Left ventricle myocardium superior (tissue), 1 donor: ENCODE data around the gene TIMP1. TPM values are rescaled to one million over a fixed set of nuclear protein-coding genes. Genes with fewer than 3 reads are reported as not detected.

Experiments
- ATAC-seq: fragments of 200-7000 bp; cut with Tn5 transposase; one replicate; pipeline ENCODE4 v1.9.1; 2020; ENCODE audit warnings: mild to moderate bottlenecking, moderate library complexity
- DNase-seq: peaks from one replicate; pipeline ENCODE4 v3.0.0-alpha.2; 2020
- intact Hi-C: fragments of 100-400 bp; cut with micrococcal nuclease; formaldehyde crosslinking; loops from one replicate; pipeline ENCODE4 v1.11.0; 2022
- total RNA-seq: library from RNA; stranded (reverse); fragmentation: NEBNext Ultra II Directional; extraction: Animal tissue kit (Norgen Biotek cat#: 25700); gene quantifications from one replicate; pipeline ENCODE4 v1.2.1, GENCODE V29; 2021
- donor health status: DM: no; HTN: yes; CAD: no; lungs with severe emphysema.

The TIMP1 gene
- total RNA-seq, 1 donor from 2014 or later, result 114 TPM

DNA sequence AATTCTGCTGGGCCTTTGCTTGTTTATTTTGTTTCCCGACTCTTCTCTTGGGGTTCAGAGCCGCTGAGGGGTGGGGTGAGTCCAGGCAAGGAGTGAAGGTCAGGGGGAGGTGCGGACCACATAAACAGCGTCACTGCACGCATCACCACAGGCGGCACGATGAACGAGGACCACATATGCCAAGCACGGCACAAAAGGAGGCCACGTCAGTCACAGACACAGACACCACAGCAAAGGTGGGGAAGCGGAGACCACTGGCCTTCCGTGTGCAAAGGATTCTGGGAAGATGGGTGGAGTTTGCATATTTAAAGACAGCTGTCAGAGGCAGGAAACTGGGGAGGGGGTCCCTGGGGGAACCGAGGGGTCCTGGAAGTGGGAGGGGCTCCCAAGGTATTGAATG is 10.3 kb upstream of the TIMP1 start:
- DNase-seq, result no peak
- intact Hi-C loops, result no loop called here
- no peak for ATAC-seq

GRCh38 chrX:47572773-47573340 is 9.4 kb upstream of the TIMP1 start:
- ATAC-seq, result no peak
- intact Hi-C loops, result no loop called here
- DNase-seq, result no peak

DNA sequence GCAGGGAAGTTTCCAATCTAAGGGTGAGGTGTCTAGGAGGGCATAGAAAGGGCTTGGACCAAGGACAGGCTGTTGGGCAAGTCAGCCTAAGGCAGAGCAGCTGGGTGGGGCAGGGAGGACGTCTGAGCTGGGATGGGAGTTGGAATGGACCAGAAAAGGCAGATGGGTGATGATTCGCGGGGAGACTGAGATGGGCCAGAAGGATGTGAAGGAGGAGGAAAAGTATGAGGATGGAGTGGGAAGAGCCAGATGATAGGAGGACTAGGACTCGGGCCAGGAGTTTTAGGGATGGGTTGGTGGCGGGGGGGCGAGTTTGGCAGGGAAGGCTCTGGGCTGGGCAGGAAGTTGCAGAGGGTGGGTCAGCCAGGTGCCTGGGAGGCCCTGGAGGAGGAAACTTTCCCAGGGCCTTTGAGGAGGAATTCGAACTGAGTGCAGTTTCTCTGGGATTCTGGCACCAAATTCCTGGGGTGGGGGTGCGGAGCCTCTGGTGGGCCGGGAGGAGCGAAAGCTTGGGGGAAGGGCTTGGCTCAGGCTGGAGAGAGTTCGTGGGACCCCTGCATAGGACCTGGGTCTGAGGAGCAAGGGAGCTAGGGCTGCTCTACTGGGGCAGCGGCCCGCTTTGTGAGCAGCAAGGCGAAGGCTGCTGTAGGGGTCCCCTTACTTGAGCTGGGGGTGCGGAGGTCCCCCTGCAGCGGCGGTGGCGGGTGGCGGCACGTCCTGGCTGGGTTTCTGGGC is 8.7 kb upstream of the TIMP1 start:
- intact Hi-C loops, result no loop called here
- peak; percentile 67 for ATAC-seq

GRCh38 chrX:47574076-47574546 is 8.1 kb upstream of the TIMP1 start:
- intact Hi-C loops, result no loop called here
- no peak for DNase-seq

More for the DNA sequence above, 8.7 kb upstream of the TIMP1 start:
- DNase-seq, result peak; percentile 63

DNA sequence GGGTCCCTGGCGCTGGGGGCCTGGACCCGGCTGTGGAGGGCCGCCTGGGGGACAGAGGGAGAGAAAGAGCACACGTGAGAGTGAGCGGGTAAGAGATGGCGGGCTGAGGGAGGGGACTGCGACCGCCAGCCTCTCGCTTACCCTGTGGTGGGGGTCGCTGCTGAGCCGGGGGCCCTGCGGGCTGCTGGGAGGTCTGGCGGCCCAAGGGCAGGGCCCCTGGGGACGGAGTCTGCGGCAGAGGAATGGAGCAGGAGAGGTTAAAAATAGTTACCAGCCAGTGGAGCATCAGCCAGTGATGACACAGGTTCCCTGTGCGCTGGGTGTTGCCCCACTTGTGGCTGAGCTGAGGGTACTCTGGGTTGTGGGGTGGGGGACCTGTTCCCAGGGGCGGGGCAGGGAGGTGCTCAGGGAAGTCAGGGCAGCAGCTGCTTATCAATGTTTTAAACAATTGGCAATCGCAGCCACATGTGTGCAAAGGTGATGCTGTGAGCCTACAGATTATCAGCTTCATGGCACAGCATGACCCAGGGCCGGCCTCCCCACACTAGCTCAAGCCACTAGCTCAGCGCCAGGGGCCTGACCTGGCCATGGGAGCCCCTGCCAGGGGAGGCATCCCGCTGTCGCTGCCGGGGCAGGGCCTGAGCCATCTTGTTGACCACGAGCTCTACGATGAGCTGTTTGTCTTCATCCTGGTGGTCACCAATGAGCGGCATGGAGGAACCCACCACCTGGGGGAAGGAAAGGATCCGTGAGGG is 7.5 kb upstream of the TIMP1 start:
- ATAC-seq (peak; percentile 40), DNase-seq (no peak)
- intact Hi-C loops, result no loop called here

More at GRCh38 chrX:47574076-47574546, 8.1 kb upstream of the TIMP1 start:
- ATAC-seq, result peak; percentile 58

- no peak for ATAC-seq
- DNase-seq, result no peak
- intact Hi-C loops, result no loop called here
These were observed 6.0 kb upstream of the TIMP1 start for GRCh38 chrX:47576021-47576898.

- DNase-seq (no peak), ATAC-seq (no peak)
- intact Hi-C loops, result no loop called here
These were observed 4.8 kb upstream of the TIMP1 start for GRCh38 chrX:47577424-47577823.

DNA sequence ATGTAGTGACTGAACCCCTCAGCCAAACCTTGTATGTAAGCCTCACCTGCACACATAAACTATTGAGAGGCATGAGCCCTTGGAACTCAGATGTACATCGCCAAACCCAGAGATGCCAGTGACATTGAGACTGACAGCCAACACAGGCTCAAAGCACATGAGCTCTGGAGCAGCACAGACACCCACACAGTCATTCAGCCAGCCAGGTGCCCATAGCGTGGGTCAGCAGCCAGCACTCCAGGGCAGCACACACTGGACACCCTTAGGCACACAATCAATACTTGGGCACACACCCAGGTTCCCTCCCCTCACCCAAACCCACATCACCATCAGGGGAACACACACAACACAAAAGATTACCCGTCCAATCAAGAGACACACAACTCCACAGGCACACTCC is 4.3 kb upstream of the TIMP1 start:
- intact Hi-C loops, result no loop called here
- ATAC-seq (no peak), DNase-seq (no peak)

GRCh38 chrX:47578692-47579091 is 3.5 kb upstream of the TIMP1 start:
- intact Hi-C loops, result no loop called here
- DNase-seq (no peak), ATAC-seq (no peak)

DNA sequence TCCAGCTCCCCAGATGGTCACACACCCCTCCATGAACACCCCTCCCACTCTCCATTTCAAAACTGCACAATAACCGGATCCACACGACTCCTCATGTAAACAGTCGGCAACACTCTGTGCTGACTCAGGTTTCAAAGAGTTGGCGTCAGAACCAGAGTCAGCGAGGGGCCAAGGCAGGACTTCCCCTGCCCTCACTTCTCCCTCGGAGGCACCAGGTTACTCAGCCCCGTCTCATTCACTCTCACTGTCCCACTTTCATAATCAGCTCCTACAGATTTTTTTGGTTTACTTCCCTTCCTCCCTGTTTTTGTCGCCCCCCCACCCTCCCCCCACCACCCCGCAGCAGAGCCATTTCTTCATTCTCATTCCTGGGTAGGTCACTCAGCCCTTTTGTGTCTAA is 2.7 kb upstream of the TIMP1 start:
- intact Hi-C loops, result no loop called here
- ATAC-seq (no peak), DNase-seq (no peak)

DNA sequence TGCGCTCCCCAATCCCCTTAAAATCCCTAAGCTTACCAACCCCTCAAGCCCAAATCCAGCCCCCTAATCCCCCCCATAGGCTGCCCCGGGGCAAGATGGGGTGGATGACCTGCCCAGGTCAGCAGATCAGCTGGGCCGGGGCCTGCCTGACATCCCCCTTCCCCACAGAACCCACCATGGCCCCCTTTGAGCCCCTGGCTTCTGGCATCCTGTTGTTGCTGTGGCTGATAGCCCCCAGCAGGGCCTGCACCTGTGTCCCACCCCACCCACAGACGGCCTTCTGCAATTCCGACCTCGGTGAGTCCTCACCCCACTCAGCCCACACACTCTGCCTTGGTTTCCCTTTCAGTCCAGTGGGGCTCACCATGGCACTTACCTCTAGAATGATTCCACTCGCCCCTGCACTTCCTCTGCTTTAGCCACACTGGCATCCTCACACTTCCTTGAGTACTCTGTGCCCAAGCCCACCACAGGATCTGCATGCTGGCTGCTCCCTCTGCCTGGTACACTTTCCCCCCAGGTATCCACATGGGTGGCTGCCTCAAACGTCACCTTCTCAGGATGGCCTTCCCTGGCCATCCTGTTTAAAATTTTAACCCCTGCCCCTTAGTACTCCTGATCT is 1.1 kb downstream of the TIMP1 start:
- DNase-seq, result no peak

DNA sequence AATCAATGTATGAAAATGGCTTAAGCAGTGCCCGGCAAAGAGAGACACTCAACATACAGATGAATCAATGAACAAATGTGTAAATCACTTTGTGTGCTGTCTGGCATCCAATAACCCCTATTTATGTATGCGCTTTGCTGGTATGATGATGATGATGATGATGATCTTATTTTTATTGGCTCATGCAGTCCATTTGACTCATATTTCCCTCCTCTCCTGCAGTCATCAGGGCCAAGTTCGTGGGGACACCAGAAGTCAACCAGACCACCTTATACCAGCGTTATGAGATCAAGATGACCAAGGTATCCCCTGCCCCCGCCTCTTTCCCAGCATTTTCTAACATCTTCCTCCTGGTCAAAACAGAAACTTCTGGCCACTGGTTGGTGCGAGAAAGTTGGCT is 2.5 kb downstream of the TIMP1 start:
- intact Hi-C loops, result no loop called here
- DNase-seq, result no peak
- ATAC-seq, result no peak

More for the DNA sequence above, 1.1 kb downstream of the TIMP1 start:
- ATAC-seq, result no peak
- intact Hi-C loops, result no loop called here

DNA sequence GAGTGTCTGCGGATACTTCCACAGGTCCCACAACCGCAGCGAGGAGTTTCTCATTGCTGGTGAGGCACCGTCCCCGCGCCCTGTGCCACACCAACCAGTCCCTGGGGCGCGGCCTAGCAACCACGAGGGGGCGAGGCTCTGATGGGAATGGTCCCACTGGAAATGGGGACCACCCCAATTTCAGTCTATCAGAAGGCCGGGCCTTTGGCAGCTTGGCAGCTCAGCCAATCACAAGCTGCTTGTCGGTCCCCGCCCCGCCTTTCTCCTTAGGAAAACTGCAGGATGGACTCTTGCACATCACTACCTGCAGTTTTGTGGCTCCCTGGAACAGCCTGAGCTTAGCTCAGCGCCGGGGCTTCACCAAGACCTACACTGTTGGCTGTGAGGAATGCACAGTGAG is 3.0 kb downstream of the TIMP1 start:
- DNase-seq, result no peak
- intact Hi-C loops, result no loop called here
- ATAC-seq, result no peak

DNA sequence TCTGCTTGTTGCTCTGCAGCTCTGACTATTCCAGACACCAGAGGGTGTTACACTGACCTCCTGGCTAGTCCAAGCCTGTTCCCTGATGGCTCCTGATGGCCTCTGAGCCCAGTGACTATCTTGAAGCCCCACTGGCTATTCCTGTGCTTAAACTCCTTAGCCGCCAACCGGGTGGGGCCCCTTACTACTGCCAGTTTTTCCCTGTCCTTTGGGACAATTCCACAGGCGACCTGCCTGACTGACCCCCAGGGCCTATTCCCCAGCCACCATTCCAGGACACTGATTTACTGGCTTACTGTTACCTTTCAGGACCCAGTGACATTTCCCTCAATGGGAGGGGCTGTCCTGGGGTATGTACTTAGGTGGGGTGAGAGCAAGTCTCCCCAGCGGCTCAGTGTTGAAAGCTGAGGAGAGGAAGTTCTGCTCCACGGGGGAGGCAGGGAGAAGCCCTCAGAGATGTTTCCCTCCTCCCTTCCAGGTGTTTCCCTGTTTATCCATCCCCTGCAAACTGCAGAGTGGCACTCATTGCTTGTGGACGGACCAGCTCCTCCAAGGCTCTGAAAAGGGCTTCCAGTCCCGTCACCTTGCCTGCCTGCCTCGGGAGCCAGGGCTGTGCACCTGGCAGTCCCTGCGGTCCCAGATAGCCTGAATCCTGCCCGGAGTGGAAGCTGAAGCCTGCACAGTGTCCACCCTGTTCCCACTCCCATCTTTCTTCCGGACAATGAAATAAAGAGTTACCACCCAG is 4.0 kb downstream of the TIMP1 start:
- ATAC-seq, result no peak
- DNase-seq, result no peak
- intact Hi-C loops, result no loop called here

GRCh38 chrX:47587091-47587891 is 5.1 kb downstream of the TIMP1 start:
- DNase-seq, result no peak
- intact Hi-C loops, result no loop called here
- ATAC-seq, result no peak

- intact Hi-C loops, result no loop called here
- ATAC-seq (no peak), DNase-seq (no peak)
These were observed 5.9 kb downstream of the TIMP1 start for GRCh38 chrX:47587906-47588735.

- DNase-seq, result no peak
- intact Hi-C loops, result no loop called here
- ATAC-seq, result no peak
These were observed 8.7 kb downstream of the TIMP1 start for GRCh38 chrX:47590984-47591383.
